K562 (cell line): ENCODE measurements around the gene EPHB4. TPM values are rescaled to one million over a fixed set of nuclear protein-coding genes. Genes with fewer than 3 reads are reported as not detected.
A peak's percentile ranks its signal among the peaks of the same experiment; 100 is the strongest.

Experiments used
- CBX5 ChIP-seq: IDR thresholded peaks from 2 replicates; pipeline ENCODE4 v1.6.1; 2014; ENCODE audit warnings: low read depth, borderline replicate concordance
- CCNT2 ChIP-seq: IDR thresholded peaks from 2 replicates; pipeline ENCODE4 v1.6.1; 2011; ENCODE audit warnings: borderline replicate concordance, low read depth, mild to moderate bottlenecking, moderate library complexity, mixed read lengths, low read length; ENCODE audit not compliant: insufficient read length; ENCODE audit errors: extremely low read depth
- DNMT1 ChIP-seq: fragments of 450-650 bp; IDR thresholded peaks from 2 replicates; pipeline ENCODE4 v1.6.1; 2016; ENCODE audit warnings: antibody characterized with exemption, mild to moderate bottlenecking
- E2F4 ChIP-seq: sonication (generic); formaldehyde crosslinking; IDR thresholded peaks from 2 replicates; pipeline ENCODE4 v1.8.0; 2022; ENCODE audit warnings: mild to moderate bottlenecking, low read depth, missing genetic modification reagents
- FOXA3 ChIP-seq, 2 experiments: fragments of 450-650 bp in 1 of 2; sonication (generic) in 1 of 2; formaldehyde crosslinking; IDR thresholded peaks in 1 of 2; conservative IDR thresholded peaks in 1 of 2; 2 replicates each; pipeline versions ENCODE4 v1.4.0 to v1.8.0; 2020 to 2022; ENCODE audit warnings: mild to moderate bottlenecking in 2 of 2, missing genetic modification reagents in 1 of 2
- GABPA ChIP-seq: fragments of 200-800 bp; sonication (Bioruptor generic); conservative IDR thresholded peaks from 2 replicates; pipeline ENCODE4 v1.6.1; 2016; ENCODE audit warnings: low read depth, missing genetic modification characterization, missing compliant biosample characterization
- GABPB2 ChIP-seq: fragments of 250-450 bp; sonication (Bioruptor Pico); conservative IDR thresholded peaks from 2 replicates; pipeline ENCODE4 v1.5.1; 2021; ENCODE audit warnings: mild to moderate bottlenecking
- MAZ ChIP-seq, 2 experiments: fragments of 450-650 bp in 1 of 2; sonication (generic) in 1 of 2; formaldehyde crosslinking; IDR thresholded peaks in 1 of 2; conservative IDR thresholded peaks in 1 of 2; 2 replicates each; pipeline versions ENCODE4 v1.4.0 to v1.5.0; 2020; ENCODE audit warnings: mild to moderate bottlenecking in 1 of 2, missing genetic modification reagents in 1 of 2
- MCM3 ChIP-seq: fragments of 450-650 bp; IDR thresholded peaks from 2 replicates; pipeline ENCODE4 v1.6.1; 2016
- NCOA4 ChIP-seq: fragments of 450-650 bp; IDR thresholded peaks from 2 replicates; pipeline ENCODE4 v1.6.1; 2018; ENCODE audit warnings: mild to moderate bottlenecking; ENCODE audit not compliant: partially characterized antibody
- TEAD4 ChIP-seq, 2 experiments: sonication (generic) in 1 of 2; formaldehyde crosslinking in 1 of 2; IDR thresholded peaks; 2 replicates each; pipeline versions ENCODE4 v1.6.1 to v1.8.0; 2012 to 2022; ENCODE audit warnings: borderline replicate concordance in 1 of 2, inconsistent platforms in 1 of 2, low read length in 1 of 2, mild to moderate bottlenecking in 1 of 2, missing genetic modification reagents in 1 of 2
- ZBTB12 ChIP-seq: fragments of 250-450 bp; sonication (Bioruptor Pico); IDR thresholded peaks from 2 replicates; pipeline ENCODE4 v1.4.0; 2020
- ZNF41 ChIP-seq: fragments of 250-450 bp; sonication (Bioruptor Pico); conservative IDR thresholded peaks from 2 replicates; pipeline ENCODE4 v1.4.0; 2020; ENCODE audit warnings: mild to moderate bottlenecking
- ZNF561 ChIP-seq: fragments of 450-650 bp; formaldehyde crosslinking; conservative IDR thresholded peaks from 2 replicates; pipeline ENCODE4 v1.4.0; 2020; ENCODE audit warnings: mild to moderate bottlenecking, moderate library complexity
- ZNF583 ChIP-seq: fragments of 250-450 bp; sonication (Bioruptor Pico); IDR thresholded peaks from 2 replicates; pipeline ENCODE4 v1.4.0; 2020
- ZNF766 ChIP-seq: fragments of 200-800 bp; sonication (Bioruptor generic); conservative IDR thresholded peaks from 2 replicates; pipeline ENCODE4 v1.6.1; 2016; ENCODE audit warnings: missing genetic modification characterization, missing compliant biosample characterization
- ZNF77 ChIP-seq: fragments of 250-450 bp; sonication (Bioruptor Pico); IDR thresholded peaks from 2 replicates; pipeline ENCODE4 v1.5.0; 2020
- polyA plus RNA-seq, 8 experiments: library from polyadenylated mRNA; depleted of rRNA in 4 of 8; stranded (reverse) in 5 of 8; unstranded in 3 of 8; fragments of >200 nt; fragmentation: Nextera tagmentation in 2 of 8; fragmentation: Illumina TruSeq in 1 of 8; extraction: Ambion mirVana in 2 of 8; extraction: Trizol in 1 of 8; gene quantifications; 2 replicates each; pipeline versions ENCODE4 v1.2.1 to v1.2.3, GENCODE V29; 2011 to 2014; ENCODE audit warnings: inconsistent platforms in 1 of 8, missing spikeins in 1 of 8
- total RNA-seq, 7 experiments: library from RNA; depleted of rRNA in 6 of 7; stranded (reverse); fragments of >200 nt in 6 of 7; fragmentation: Illumina TruSeq in 2 of 7; extraction: Trizol in 2 of 7; gene quantifications; 2 replicates each; pipeline versions ENCODE4 v1.2.1 to v1.2.3, GENCODE V29; 2011 to 2021; ENCODE audit warnings: low replicate concordance in 1 of 7
- TF ChIP-seq, protein P1 (sequence below): fragments of 250-450 bp; sonication (Bioruptor Pico); IDR thresholded peaks from 2 replicates; pipeline ENCODE4 v1.5.0; 2022; ENCODE audit warnings: mild to moderate bottlenecking
- TF ChIP-seq, protein P2 (sequence below): fragments of 250-450 bp; sonication (Bioruptor Pico); IDR thresholded peaks from 2 replicates; pipeline ENCODE4 v1.5.0; 2020; ENCODE audit warnings: mild to moderate bottlenecking
- TF ChIP-seq, protein P3 (sequence below): fragments of 450-650 bp; IDR thresholded peaks from 2 replicates; pipeline ENCODE4 v1.6.1; 2017; ENCODE audit warnings: mild to moderate bottlenecking, moderate library complexity

Gene EPHB4
- total and polyA plus RNA-seq, 9 of the 15 experiments (the other 6 are each of a cell fraction or from before 2014, with no cell fraction given), result 1.2 to 82.1 (median 37.9) TPM

GRCh38 chr7:100852048-100852872 lies 24.9 kb upstream of the EPHB4 start, which contains the start of gene SLC12A9 (continued):
- TF ChIP-seq FOXA3 (CRISPR knock-in tag; conservative IDR thresholded peaks at IDR 0.05 in 1 of 2, IDR thresholded peaks at IDR 0.05 in 1 of 2) (0 out of 4 replicates have a peak, but pooled peaks of 1 of the 2 experiments have one; percentile 62), TEAD4 (IDR thresholded peaks at IDR 0.05; ENCODE audit: low read length) (no peak), TEAD4 (CRISPR knock-in tag; IDR thresholded peaks at IDR 0.05; ENCODE audit: borderline replicate concordance) (no peak), DNMT1 (no peak), ZNF41 (CRISPR knock-in tag) (no peak), ZNF583 (CRISPR knock-in tag) (0 out of 2 replicates have a peak, but pooled peaks have one; percentile 8), MAZ (CRISPR knock-in tag; conservative IDR thresholded peaks at IDR 0.05 in 1 of 2, IDR thresholded peaks at IDR 0.05 in 1 of 2) (peak; percentile 75 to 76), NCOA4 (no peak), CBX5 (no peak), ZNF561 (CRISPR knock-in tag) (no peak), ZBTB12 (CRISPR knock-in tag) (no peak), ZNF766 (CRISPR knock-in tag) (no peak), E2F4 (CRISPR knock-in tag) (no peak), GABPA (no peak), ZNF77 (CRISPR knock-in tag) (no peak), GABPB2 (no peak), CCNT2 (peak; percentile 20), MCM3 (no peak)
- TF ChIP-seq, protein P1, sequence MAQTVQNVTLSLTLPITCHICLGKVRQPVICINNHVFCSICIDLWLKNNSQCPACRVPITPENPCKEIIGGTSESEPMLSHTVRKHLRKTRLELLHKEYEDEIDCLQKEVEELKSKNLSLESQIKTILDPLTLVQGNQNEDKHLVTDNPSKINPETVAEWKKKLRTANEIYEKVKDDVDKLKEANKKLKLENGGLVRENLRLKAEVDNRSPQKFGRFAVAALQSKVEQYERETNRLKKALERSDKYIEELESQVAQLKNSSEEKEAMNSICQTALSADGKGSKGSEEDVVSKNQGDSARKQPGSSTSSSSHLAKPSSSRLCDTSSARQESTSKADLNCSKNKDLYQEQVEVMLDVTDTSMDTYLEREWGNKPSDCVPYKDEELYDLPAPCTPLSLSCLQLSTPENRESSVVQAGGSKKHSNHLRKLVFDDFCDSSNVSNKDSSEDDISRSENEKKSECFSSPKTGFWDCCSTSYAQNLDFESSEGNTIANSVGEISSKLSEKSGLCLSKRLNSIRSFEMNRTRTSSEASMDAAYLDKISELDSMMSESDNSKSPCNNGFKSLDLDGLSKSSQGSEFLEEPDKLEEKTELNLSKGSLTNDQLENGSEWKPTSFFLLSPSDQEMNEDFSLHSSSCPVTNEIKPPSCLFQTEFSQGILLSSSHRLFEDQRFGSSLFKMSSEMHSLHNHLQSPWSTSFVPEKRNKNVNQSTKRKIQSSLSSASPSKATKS (CRISPR knock-in tag), result no peak
- TF ChIP-seq, protein P2, sequence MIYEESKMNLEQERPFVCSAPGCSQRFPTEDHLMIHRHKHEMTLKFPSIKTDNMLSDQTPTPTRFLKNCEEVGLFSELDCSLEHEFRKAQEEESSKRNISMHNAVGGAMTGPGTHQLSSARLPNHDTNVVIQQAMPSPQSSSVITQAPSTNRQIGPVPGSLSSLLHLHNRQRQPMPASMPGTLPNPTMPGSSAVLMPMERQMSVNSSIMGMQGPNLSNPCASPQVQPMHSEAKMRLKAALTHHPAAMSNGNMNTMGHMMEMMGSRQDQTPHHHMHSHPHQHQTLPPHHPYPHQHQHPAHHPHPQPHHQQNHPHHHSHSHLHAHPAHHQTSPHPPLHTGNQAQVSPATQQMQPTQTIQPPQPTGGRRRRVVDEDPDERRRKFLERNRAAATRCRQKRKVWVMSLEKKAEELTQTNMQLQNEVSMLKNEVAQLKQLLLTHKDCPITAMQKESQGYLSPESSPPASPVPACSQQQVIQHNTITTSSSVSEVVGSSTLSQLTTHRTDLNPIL (CRISPR knock-in tag), result no peak
- TF ChIP-seq, protein P3, sequence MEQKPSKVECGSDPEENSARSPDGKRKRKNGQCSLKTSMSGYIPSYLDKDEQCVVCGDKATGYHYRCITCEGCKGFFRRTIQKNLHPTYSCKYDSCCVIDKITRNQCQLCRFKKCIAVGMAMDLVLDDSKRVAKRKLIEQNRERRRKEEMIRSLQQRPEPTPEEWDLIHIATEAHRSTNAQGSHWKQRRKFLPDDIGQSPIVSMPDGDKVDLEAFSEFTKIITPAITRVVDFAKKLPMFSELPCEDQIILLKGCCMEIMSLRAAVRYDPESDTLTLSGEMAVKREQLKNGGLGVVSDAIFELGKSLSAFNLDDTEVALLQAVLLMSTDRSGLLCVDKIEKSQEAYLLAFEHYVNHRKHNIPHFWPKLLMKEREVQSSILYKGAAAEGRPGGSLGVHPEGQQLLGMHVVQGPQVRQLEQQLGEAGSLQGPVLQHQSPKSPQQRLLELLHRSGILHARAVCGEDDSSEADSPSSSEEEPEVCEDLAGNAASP, result no peak
